ENCODE measurements around the gene HSPA6.
A peak's percentile ranks its signal among the peaks of the same experiment; 100 is the strongest.
"Not testable (repeated sequence)": the region's sequence is repeated elsewhere in the genome, so short reads cannot be mapped to it uniquely, and the experiment has no call there.

The HSPA6 gene

GRCh38 chr1:161530671-161531641, 6.6 kb downstream of the HSPA6 start:
- Histone ChIP-seq H3K27ac (ENCODE audit: extremely low read depth, low read depth, low read length) (peak overlapping the region; percentile 44), H3K4me3 (ENCODE audit: low read depth, low read length) (peak overlapping the region; percentile 79)
- ChIA-PET POLR2A (interaction anchor here (1.2 kb wide), 1 partner anchor 9 kb away, joined by 4 read pairs; no protein-coding TSS in a partner anchor), CTCF (interaction anchor here (0.6 to 1.9 kb wide), 7 partner anchors 9 to 319 kb away, joined by 3 to 6 read pairs (median 3); no protein-coding TSS in a partner anchor)
- H3K9me3 ChIP-seq (ENCODE audit: control insufficient read depth, insufficient read depth, low read depth, low read length); H3K36me3 ChIP-seq (ENCODE audit: control insufficient read depth in 2 of 2, insufficient read depth in 1 of 2, low read length in 2 of 2); H3K4me1 ChIP-seq (ENCODE audit: control insufficient read depth, insufficient read depth, low read length): not testable (repeated sequence)
- TF ChIP-seq KLF8 (tag by site-specific recombination; IDR thresholded peaks at IDR 0.05), result peak; percentile 77
- peak; percentile 96 for TF ChIP-seq ZNF501 (tag by site-specific recombination; IDR thresholded peaks at IDR 0.05)
- peak; percentile 69 for TF ChIP-seq PRDM10 (tag by site-specific recombination; IDR thresholded peaks at IDR 0.05)
- TF ChIP-seq ZNF184 (tag by site-specific recombination; IDR thresholded peaks at IDR 0.05), result peak; percentile 73; the same call in 1 of the 2 replicates
- 0 out of 2 replicates have a peak, but pooled peaks have one; percentile 13 for TF ChIP-seq SCRT2 (tag by site-specific recombination; IDR thresholded peaks at IDR 0.05)
- TF ChIP-seq ZNF324 (tag by site-specific recombination; IDR thresholded peaks at IDR 0.05), result peak; percentile 91
- TF ChIP-seq ZNF629 (tag by site-specific recombination; IDR thresholded peaks at IDR 0.05), result peak; percentile 89
- TF ChIP-seq, protein P1, sequence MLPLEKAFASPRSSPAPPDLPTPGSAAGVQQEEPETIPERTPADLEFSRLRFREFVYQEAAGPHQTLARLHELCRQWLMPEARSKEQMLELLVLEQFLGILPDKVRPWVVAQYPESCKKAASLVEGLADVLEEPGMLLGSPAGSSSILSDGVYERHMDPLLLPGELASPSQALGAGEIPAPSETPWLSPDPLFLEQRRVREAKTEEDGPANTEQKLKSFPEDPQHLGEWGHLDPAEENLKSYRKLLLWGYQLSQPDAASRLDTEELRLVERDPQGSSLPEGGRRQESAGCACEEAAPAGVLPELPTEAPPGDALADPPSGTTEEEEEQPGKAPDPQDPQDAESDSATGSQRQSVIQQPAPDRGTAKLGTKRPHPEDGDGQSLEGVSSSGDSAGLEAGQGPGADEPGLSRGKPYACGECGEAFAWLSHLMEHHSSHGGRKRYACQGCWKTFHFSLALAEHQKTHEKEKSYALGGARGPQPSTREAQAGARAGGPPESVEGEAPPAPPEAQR (tag by site-specific recombination; IDR thresholded peaks at IDR 0.05), result 0 out of 2 replicates have a peak, but pooled peaks have one; percentile 47
- 0 out of 2 replicates have a peak, but pooled peaks have one; percentile 48 for TF ChIP-seq ZNF10 (tag by site-specific recombination; IDR thresholded peaks at IDR 0.05)
- peak; percentile 86 for TF ChIP-seq ZXDB (tag by site-specific recombination; IDR thresholded peaks at IDR 0.05)
- TF ChIP-seq ZFP69B (tag by site-specific recombination; IDR thresholded peaks at IDR 0.05), result peak; percentile 78
- TF ChIP-seq ZNF664 (tag by site-specific recombination; IDR thresholded peaks at IDR 0.05), result peak; percentile 58
- TF ChIP-seq, protein P2, sequence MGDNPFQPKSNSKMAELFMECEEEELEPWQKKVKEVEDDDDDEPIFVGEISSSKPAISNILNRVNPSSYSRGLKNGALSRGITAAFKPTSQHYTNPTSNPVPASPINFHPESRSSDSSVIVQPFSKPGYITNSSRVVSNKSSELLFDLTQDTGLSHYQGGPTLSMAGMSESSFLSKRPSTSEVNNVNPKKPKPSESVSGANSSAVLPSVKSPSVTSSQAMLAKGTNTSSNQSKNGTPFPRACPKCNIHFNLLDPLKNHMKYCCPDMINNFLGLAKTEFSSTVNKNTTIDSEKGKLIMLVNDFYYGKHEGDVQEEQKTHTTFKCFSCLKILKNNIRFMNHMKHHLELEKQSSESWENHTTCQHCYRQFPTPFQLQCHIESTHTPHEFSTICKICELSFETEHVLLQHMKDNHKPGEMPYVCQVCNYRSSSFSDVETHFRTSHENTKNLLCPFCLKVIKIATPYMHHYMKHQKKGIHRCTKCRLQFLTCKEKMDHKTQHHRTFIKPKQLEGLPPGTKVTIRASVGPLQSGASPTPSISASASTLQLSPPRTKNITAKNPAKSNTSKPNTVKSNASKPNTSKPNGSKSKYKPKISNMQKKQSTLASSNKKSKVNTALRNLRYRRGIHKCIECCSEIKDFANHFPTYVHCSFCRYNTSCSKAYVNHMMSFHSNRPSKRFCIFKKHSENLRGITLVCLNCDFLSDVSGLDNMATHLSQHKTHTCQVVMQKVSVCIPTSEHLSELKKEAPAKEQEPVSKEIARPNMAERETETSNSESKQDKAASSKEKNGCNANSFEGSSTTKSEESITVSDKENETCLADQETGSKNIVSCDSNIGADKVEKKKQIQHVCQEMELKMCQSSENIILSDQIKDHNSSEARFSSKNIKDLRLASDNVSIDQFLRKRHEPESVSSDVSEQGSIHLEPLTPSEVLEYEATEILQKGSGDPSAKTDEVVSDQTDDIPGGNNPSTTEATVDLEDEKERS (tag by site-specific recombination; IDR thresholded peaks at IDR 0.05), result peak; percentile 65; the same call in 1 of the 2 replicates
- TF ChIP-seq, protein P3, sequence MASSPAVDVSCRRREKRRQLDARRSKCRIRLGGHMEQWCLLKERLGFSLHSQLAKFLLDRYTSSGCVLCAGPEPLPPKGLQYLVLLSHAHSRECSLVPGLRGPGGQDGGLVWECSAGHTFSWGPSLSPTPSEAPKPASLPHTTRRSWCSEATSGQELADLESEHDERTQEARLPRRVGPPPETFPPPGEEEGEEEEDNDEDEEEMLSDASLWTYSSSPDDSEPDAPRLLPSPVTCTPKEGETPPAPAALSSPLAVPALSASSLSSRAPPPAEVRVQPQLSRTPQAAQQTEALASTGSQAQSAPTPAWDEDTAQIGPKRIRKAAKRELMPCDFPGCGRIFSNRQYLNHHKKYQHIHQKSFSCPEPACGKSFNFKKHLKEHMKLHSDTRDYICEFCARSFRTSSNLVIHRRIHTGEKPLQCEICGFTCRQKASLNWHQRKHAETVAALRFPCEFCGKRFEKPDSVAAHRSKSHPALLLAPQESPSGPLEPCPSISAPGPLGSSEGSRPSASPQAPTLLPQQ (tag by site-specific recombination; IDR thresholded peaks at IDR 0.05), result peak; percentile 80
- TF ChIP-seq ZNF146 (tag by site-specific recombination; IDR thresholded peaks at IDR 0.05), result peak; percentile 37; the same call in 1 of the 2 replicates
- peak; percentile 98 for TF ChIP-seq ZNF660 (tag by site-specific recombination; IDR thresholded peaks at IDR 0.05)
- TF ChIP-seq ZNF624 (tag by site-specific recombination; IDR thresholded peaks at IDR 0.05), result 0 out of 2 replicates have a peak, but pooled peaks have one; percentile 21
- peak; percentile 19; the same call in 1 of the 2 replicates for TF ChIP-seq ZNF398 (tag by site-specific recombination; IDR thresholded peaks at IDR 0.05)
- TF ChIP-seq ZNF366 (tag by site-specific recombination; conservative IDR thresholded peaks at IDR 0.05), result peak; percentile 94
- TF ChIP-seq BCL6B (tag by site-specific recombination; IDR thresholded peaks at IDR 0.05), result 0 out of 2 replicates have a peak, but pooled peaks have one; percentile 42
- peak; percentile 71 for TF ChIP-seq ZBTB17 (tag by site-specific recombination; IDR thresholded peaks at IDR 0.05)
